Measurements from ENCODE around the gene RFX6. TPM values are rescaled to one million over a fixed set of nuclear protein-coding genes. Genes with fewer than 3 reads are reported as not detected.

RFX6 gene
- total RNA-seq, 1 experiment from 2014 or later: not detected

GRCh38 chr6:116966675-116967576 lies 89.9 kb downstream of the RFX6 start:
- no peak for DNase-seq (ENCODE audit: low read depth)

DNA sequence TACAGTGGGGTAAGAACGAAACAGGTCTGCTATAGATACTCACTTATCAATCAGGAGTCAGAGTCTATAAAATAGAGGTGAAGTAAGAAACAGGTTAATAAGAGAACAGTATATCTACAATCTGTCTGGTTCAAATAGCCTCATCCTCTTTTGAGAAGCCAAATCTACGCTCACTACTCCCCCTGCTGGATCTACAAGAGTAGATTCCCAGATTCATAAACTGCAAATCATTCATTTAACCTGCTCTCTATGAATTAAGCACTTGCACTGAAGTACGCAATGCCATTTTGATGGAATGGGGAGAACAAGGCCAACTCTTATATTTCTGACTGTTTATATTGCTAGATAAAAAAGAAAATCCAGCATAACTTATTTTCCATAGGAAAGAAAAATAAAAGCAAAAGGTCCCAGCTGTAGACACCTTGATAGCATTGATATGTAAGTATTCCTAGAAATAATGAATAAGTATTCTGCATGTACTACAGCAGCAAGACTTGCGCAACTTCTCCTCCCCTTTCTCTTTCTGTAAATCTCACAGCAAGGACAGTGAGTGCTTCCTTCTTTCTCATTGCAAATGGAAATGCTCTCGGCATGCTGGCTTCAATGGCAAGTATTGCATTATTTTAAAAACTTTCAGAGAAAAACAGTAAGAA lies 92.3 kb downstream of the RFX6 start:
- peak; percentile 43 for DNase-seq (ENCODE audit: low read depth)

- peak; percentile 23 for DNase-seq (ENCODE audit: low read depth)
Observed at GRCh38 chr6:116971959-116972358, 94.9 kb downstream of the RFX6 start.

- no peak for DNase-seq (ENCODE audit: low read depth)
Observed at GRCh38 chr6:116973976-116974375, 96.9 kb downstream of the RFX6 start.

- no peak for DNase-seq (ENCODE audit: low read depth)
Observed at GRCh38 chr6:116974526-116975316, 97.7 kb downstream of the RFX6 start.

DNA sequence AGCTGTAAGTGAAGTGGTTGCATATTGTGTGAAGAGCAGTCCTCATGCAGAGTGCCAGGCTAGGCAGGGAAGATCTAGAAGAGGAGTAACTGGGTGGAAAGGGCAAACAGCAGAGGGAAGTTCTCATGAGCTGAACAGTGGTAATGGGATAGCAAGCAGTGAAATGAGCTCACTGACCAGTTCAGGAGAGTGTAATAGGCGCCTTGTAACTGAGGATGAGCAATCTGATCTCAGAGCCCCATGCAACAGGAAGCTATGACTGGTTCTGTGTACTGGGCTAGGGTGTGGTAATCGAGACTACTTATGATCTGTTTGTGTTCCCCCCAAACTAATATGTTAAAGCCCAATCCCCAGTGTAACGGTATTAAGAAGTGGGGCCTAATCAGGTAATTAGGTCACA lies 98.6 kb downstream of the RFX6 start:
- peak; percentile 75 for DNase-seq (ENCODE audit: low read depth)

DNA sequence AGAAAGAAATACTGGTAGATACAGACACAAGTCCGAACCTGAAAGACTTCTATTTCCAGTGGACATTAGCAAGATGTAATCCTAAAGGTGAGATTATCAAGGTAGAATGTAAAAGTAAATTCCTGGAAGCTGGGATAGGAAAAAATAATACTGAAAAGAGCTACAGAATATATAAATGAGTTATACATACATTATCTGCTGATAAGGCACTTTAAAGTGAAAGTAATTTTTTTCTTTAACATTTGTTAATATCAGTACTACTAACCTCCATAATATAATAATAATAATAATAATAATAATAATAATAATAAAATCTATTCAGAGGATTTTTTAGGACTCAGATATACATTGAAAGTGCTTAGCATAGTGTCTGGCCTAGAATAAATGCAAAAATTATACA lies 102.5 kb downstream of the RFX6 start:
- no peak for DNase-seq (ENCODE audit: low read depth)

Other genes starting within 250 kb of the RFX6 start
- gene ZUP1, start 208.5 kb upstream of the RFX6 start, total RNA-seq (2014; rRNA removed; shearing (Covaris generic)): 13.4 and 13.7 TPM in 2 replicates
- gene KPNA5, start 196.0 kb upstream of the RFX6 start, total RNA-seq (2014; rRNA removed; shearing (Covaris generic)): 5.1 and 7.0 TPM in 2 replicates
- not detected in 2 replicates for gene FAM162B, start 111.5 kb upstream of the RFX6 start, total RNA-seq (2014; rRNA removed; shearing (Covaris generic))
- not detected in 2 replicates for gene GPRC6A, start 48.2 kb upstream of the RFX6 start, total RNA-seq (2014; rRNA removed; shearing (Covaris generic))

Data from HT1080 (cell line).